K562 treated with DMSO at 1 percent for 12 hours (cell line): ENCODE measurements around the gene TLCD1. TPM values are rescaled to one million over a fixed set of nuclear protein-coding genes. Genes with fewer than 3 reads are reported as not detected.

Experiments used
- total RNA-seq: library from RNA; unstranded; fragments of 300-600 nt; gene quantifications from 2 replicates; pipeline ENCODE4 v1.2.3, GENCODE V29; 2022; ENCODE audit not compliant: insufficient read depth

Gene TLCD1, protein sequence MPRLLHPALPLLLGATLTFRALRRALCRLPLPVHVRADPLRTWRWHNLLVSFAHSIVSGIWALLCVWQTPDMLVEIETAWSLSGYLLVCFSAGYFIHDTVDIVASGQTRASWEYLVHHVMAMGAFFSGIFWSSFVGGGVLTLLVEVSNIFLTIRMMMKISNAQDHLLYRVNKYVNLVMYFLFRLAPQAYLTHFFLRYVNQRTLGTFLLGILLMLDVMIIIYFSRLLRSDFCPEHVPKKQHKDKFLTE
- total RNA-seq = 7.9 and 10.9 TPM in 2 replicates

DNA sequence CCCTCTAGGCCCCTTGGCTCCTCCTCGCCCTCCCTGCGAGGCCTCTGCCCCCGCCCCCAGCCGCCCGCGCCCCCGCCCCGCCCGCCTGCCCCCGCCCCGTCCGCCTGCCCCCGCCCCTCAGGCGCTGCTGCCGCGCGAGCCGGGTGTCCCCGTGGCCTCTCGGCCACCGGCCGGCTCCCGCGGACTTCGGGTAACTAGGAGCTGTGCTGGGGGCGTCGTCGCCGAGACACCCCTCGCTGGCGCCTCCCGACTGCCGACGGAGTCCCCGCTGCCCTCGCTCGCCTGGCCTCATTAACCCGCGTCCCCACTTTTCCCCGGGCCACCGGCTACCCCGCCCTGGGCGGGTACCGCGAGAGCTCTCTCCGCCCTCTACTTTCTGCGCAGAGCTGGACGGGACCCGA lies at the start of gene TLCD1:
Gene TLCD1 (minus strand): TSS at position 8 of the 401 bp plus-strand sequence. CDS start 136 bp downstream, outside the sequence.

DNA sequence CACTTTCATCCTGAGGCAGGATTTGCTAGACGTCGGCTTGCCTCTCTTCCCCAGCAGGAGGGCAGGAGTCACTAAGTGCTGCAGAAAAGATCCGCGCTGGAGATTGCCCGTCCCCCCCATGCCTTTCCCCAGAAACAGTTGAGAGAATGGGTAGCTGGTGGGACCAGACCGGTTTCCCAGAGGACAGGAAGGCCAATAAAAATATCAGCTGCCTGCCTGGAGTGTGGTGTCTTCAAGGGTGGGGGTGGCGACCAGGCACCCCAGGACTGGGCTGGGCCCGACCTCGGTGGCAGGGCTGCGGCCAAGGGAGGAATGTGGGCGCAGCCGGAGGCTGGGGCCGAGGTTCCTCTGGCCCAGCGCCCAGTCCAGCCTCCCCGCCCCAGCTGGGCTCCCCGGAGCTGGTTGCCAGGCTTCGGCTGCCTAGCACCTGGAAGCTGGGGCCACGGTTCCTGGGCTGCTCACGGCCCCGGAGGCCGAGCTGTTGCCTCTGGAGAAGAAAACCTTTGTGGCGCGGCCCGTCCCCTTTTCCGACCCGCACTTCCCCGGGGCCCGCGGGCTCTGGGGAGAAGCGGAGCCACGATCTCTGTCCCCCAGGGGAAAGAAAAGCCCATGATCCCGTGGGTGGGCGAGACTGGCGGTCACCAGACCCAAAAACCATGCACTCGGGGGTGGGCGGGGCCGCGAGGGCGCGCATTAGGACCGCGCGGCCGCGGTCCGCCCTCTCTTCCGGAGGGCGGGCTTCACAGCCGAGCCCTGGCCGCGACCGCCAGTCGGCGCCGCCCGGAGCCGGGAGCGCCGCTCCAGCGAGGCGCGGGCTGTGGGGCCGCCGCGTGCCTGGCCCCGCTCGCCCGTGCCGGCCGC lies 17.4 kb upstream of the TLCD1 start, which contains the start of gene TRAF4:
Gene TRAF4 (plus strand): TSS at position 769 of the 861 bp plus-strand sequence. CDS start 102 bp downstream, outside the sequence.

DNA sequence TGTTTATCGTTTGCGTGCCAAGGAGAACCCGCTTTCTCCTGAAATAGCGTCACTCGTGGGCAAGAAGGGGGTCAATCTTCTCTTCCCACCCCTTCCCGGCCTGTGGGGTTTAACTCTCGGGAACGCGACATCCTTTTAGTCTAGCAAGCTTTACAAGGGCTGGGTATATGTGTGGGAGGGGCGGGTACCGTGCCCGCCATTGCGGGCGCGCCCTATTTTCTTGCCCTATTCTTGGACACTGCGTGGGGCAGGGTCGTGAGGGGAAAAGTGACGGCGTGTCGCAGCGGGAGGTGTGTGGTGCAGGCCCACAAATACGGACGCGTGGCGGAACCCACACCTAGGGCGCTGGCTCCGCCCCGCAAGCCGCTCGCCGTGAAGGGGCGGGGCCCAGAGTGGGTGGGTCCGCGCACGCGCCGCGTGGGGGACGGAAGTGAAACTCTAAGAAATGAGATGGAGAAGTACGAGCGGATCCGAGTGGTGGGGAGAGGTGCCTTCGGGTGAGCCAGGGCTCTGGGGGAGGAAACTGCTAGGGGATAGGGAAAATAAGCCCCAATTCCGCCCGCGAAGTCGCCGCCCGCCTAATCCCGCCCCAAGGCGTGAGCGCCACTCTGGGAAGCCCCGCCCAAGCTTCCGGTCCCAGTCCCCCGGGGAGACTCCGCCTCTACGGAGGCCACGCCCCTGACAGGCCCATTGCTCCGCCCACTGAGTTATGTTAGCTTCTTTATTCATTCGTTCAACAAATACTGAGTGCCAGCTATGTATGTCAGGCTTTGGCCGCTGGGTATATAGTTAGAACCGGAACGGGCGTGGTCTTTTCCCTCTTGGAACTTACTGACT lies 2.5 kb upstream of the TLCD1 start, which contains the start of gene NEK8:
Gene NEK8 (plus strand): TSS at position 425 of the 837 bp plus-strand sequence. CDS start 26 bp downstream, at position 451.

DNA sequence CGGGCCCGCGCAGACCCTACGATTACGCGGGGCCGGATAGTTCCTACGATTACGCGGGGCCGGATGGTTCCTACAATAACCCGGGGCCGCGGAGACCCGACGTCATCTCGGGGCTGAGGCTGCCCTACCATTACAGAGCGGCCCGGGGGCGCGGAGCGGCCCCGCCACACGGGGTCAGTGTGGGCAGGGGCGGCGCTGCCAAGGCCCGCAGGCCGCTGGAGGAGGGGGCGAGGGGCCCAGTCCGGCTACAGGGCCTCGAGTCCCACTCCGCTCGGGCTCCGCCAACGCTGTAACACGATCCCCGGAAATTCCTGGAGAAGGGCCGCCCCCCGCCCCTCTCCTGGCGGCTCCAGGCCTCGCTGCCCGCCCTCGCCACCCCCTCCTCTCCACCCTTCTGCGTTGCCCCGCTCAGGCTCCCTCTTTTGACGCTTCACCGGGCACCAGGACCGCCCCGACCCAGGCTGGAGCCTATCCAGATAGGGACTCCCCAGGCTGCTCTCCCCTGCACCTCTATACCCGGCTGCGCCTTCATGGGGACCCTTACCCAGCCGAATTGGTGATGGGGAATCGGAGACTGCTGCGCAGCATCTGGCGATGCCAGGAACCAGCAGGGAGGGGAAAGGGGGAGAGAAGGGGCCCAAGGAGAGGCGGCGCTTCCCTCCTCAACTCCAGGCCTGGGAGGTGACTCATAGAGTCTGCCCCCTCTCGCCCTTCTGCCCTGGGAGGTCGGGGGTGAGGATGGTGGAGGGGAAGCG lies 8.3 kb downstream of the TLCD1 start, which contains the start of gene RAB34:
Gene RAB34 (minus strand): TSS at position 291 of the 755 bp plus-strand sequence. CDS start 602 bp downstream, outside the sequence.

DNA sequence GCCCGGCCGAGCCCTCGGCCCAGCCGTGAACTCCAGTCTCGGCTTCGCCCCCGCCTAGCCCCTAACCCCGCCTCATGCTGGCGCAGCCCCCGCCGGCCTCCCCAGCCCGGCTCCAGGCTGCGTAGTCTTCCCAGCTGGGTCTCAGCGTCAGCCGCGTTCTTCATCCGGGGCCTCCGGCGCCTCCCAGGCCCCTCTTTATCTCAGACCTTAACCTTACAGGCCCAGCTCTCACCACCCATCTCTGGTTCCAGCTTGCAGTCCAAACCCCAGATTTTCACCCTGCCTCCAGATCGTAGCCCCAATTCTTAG lies 14.4 kb downstream of the TLCD1 start, which contains the start of gene PROCA1:
Gene PROCA1 (minus strand): TSS at position 166 of the 309 bp plus-strand sequence. CDS start 228 bp downstream, outside the sequence.

Other genes with a start within 250 kb of the TLCD1 start
- not detected in 2 replicates for gene FOXN1, start 219.9 kb downstream of the TLCD1 start, total RNA-seq
- gene UNC119, start 173.6 kb downstream of the TLCD1 start, total RNA-seq = 39.8 and 45.5 TPM in 2 replicates
- 53.7 and 110 TPM in 2 replicates for gene PIGS, start 154.7 kb downstream of the TLCD1 start, total RNA-seq
- gene ALDOC, start 149.3 kb downstream of the TLCD1 start, total RNA-seq = 40.3 and 62.1 TPM in 2 replicates
- 98.4 and 152 TPM in 2 replicates for gene SPAG5, start 127.2 kb downstream of the TLCD1 start, total RNA-seq
- 4.1 and 22.2 TPM in 2 replicates for gene RSKR, start 112.0 kb downstream of the TLCD1 start, total RNA-seq
- 18.5 and 92.2 TPM in 2 replicates for gene BLTP2, start 81.1 kb downstream of the TLCD1 start, total RNA-seq
- gene SDF2, start 64.3 kb downstream of the TLCD1 start, total RNA-seq = 70.9 and 90.0 TPM in 2 replicates
- 29.5 and 79.1 TPM in 2 replicates for gene SUPT6H, start 64.0 kb downstream of the TLCD1 start, total RNA-seq
- 3.8 and 8.4 TPM in 2 replicates for gene PROCA1, start 14.3 kb downstream of the TLCD1 start, total RNA-seq
- not detected in 2 replicates for gene RAB34, start 8.4 kb downstream of the TLCD1 start, total RNA-seq
- 2,324 and 3,638 TPM in 2 replicates for gene RPL23A, start 6.2 kb downstream of the TLCD1 start, total RNA-seq
- gene NEK8, start 2.6 kb upstream of the TLCD1 start, total RNA-seq = 2.8 and 3.3 TPM in 2 replicates
- gene TRAF4, start 17.8 kb upstream of the TLCD1 start, total RNA-seq = 104 and 114 TPM in 2 replicates
- 6.6 and 34.6 TPM in 2 replicates for gene FAM222B, start 116.6 kb upstream of the TLCD1 start, total RNA-seq
- gene ERAL1, start 128.8 kb upstream of the TLCD1 start, total RNA-seq = 74.7 and 97.3 TPM in 2 replicates
- 151 and 177 TPM in 2 replicates for gene FLOT2, start 171.5 kb upstream of the TLCD1 start, total RNA-seq
- gene DHRS13, start 176.8 kb upstream of the TLCD1 start, total RNA-seq = 38.6 TPM in 2 replicates
- gene PHF12, start 225.3 kb upstream of the TLCD1 start, total RNA-seq = 18.9 and 26.7 TPM in 2 replicates